HFFc6 (cell line): ENCODE measurements around the gene HTATSF1. TPM values are rescaled to one million over a fixed set of nuclear protein-coding genes. Genes with fewer than 3 reads are reported as not detected.

ENCODE experiments used
- DNase-seq: peaks from one replicate; pipeline ENCODE4 v3.0.0-alpha.2; 2018
- H3K27ac Mint-ChIP-seq: 2 replicates; pipeline ENCODE4 v1.8.0; 2020; ENCODE audit warnings: mild to moderate bottlenecking, mixed read lengths
- H3K27me3 Mint-ChIP-seq: 2 replicates; pipeline ENCODE4 v1.8.0; 2021; ENCODE audit warnings: mild to moderate bottlenecking, moderate library complexity, mixed read lengths; ENCODE audit not compliant: insufficient read depth
- H3K36me3 Mint-ChIP-seq: 2 replicates; pipeline ENCODE4 v1.8.0; 2021; ENCODE audit warnings: low read depth, mixed read lengths
- H3K4me1 Mint-ChIP-seq: 2 replicates; pipeline ENCODE4 v1.8.0; 2020; ENCODE audit warnings: low read depth, mixed read lengths
- H3K4me3 Mint-ChIP-seq: 2 replicates; pipeline ENCODE4 v1.8.0; 2020; ENCODE audit warnings: mild to moderate bottlenecking, moderate library complexity, mixed read lengths
- H3K9me3 Mint-ChIP-seq: 2 replicates; pipeline ENCODE4 v1.8.0; 2020; ENCODE audit warnings: mild to moderate bottlenecking, mixed read lengths
- total RNA-seq, 6 experiments: library from RNA; stranded (reverse); fragmentation: NEBNext Ultra II Directional; extraction: Animal tissue kit (Norgen Biotek cat#: 25700); gene quantifications; 2 replicates in 1 of 6; 3 replicates in 5 of 6; pipeline ENCODE4 v1.2.3, GENCODE V29; 2021
- TF ChIP-seq, protein P1 (sequence below): fragments of 200-600 bp; sonication (generic); IDR thresholded peaks from 2 replicates; pipeline ENCODE4 v1.5.0; 2021; ENCODE audit warnings: antibody characterized with exemption, mild to moderate bottlenecking

HTATSF1 gene
- total RNA-seq, 6 experiments from 2014 or later = 31.9 to 37.7 (median 33.0) TPM

DNA sequence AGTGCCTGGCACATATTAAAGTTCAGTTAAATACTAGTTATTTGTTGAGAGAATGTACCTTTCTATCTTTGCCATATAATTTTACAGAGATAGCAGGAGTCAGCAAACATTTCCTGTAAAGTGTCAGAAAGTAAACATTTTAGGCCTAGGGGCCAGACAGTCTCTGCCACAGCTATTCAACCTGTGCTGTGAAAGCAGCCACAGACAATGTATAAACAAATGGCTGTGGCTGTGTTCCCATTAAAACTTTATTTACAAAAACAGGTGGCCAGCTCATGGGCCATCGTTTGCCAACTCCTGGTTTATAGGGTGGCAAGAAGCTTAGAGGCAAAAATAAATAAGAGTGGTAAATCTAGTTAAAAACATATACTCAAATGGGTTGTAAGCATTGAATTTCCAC, 43.6 kb upstream of the HTATSF1 start:
- no peak overlapping the region for H3K4me3 Mint-ChIP-seq
- no peaks in the 10 kb centered on the region for H3K27me3 Mint-ChIP-seq
- no peak overlapping the region for H3K27ac Mint-ChIP-seq
- H3K36me3 Mint-ChIP-seq = no peaks in the 10 kb centered on the region
- TF ChIP-seq, protein P1, sequence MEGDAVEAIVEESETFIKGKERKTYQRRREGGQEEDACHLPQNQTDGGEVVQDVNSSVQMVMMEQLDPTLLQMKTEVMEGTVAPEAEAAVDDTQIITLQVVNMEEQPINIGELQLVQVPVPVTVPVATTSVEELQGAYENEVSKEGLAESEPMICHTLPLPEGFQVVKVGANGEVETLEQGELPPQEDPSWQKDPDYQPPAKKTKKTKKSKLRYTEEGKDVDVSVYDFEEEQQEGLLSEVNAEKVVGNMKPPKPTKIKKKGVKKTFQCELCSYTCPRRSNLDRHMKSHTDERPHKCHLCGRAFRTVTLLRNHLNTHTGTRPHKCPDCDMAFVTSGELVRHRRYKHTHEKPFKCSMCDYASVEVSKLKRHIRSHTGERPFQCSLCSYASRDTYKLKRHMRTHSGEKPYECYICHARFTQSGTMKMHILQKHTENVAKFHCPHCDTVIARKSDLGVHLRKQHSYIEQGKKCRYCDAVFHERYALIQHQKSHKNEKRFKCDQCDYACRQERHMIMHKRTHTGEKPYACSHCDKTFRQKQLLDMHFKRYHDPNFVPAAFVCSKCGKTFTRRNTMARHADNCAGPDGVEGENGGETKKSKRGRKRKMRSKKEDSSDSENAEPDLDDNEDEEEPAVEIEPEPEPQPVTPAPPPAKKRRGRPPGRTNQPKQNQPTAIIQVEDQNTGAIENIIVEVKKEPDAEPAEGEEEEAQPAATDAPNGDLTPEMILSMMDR = no peak
- DNase-seq = no peak
- no peaks in the 10 kb centered on the region for H3K9me3 Mint-ChIP-seq
- no peaks in the 10 kb centered on the region for H3K4me1 Mint-ChIP-seq

DNA sequence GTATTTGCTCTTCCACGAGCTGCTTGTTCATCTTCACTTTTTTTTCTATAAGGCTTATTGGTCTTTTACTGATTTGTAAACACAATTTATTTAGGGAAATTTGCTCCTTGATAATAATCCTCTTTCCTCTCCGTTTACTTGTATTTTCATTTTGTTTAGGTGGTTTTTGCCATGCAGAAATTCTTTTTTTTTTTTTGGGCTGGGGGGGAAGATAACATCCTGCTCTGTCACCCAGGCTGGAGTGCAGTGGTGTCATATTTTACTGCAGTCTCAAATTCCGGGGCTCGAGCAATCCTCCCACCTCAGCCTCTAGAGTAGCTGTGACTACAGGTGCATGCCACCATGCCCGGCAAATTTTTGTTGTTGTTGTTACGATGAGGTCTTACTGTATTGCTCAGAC, 41.3 kb upstream of the HTATSF1 start:
- H3K36me3 Mint-ChIP-seq = no peaks in the 10 kb centered on the region
- no peak overlapping the region for H3K4me3 Mint-ChIP-seq
- TF ChIP-seq, protein P1 = no peak
- H3K27me3 Mint-ChIP-seq = no peaks in the 10 kb centered on the region
- DNase-seq = no peak
- no peaks in the 10 kb centered on the region for H3K4me1 Mint-ChIP-seq
- H3K9me3 Mint-ChIP-seq = no peaks in the 10 kb centered on the region
- no peak overlapping the region for H3K27ac Mint-ChIP-seq

DNA sequence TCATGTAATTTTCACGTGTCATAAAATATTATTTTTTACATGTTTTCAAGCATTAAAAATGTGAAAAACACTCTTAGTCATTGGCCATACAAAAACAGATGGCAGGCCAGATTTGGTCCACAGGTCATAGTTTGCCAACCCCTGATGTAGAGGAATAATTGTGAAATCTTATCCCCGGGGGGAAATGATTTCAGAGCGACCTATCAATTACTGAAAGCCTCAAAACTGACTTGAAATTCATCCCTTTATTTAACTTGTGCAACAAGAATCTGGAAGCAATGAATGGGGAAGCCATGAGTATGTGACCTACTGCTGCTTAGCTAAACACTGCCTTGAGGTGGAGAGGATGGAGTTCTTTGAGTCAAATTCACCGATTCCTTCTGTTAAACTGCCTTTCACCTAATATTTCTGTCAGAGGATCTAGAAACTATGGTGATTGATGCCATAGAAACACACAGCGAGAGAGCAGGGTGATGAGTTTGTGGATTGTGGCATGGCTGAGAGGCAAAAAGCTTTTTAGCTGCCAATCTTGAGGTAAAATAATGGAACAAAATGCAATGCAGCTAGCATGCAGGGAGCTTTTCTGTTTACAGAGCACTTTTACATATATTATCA, 40.0 kb upstream of the HTATSF1 start:
- no peaks in the 10 kb centered on the region for H3K4me1 Mint-ChIP-seq
- DNase-seq = no peak

GRCh38 chrX:136464589-136464988, 32.8 kb upstream of the HTATSF1 start:
- Mint-ChIP-seq H3K36me3 (no peaks in the 10 kb centered on the region), H3K27ac (no peak overlapping the region), H3K4me1 (no peaks in the 10 kb centered on the region), H3K27me3 (peaks cover 4% of the 10 kb centered on the region), H3K4me3 (no peak overlapping the region), H3K9me3 (no peaks in the 10 kb centered on the region)
- no peak for DNase-seq
- TF ChIP-seq, protein P1 = no peak

More for the DNA sequence above, 40.0 kb upstream of the HTATSF1 start:
- Mint-ChIP-seq H3K27ac (no peak overlapping the region), H3K4me3 (no peak overlapping the region), H3K9me3 (no peaks in the 10 kb centered on the region), H3K27me3 (no peaks in the 10 kb centered on the region), H3K36me3 (no peaks in the 10 kb centered on the region)
- TF ChIP-seq, protein P1 = no peak

DNA sequence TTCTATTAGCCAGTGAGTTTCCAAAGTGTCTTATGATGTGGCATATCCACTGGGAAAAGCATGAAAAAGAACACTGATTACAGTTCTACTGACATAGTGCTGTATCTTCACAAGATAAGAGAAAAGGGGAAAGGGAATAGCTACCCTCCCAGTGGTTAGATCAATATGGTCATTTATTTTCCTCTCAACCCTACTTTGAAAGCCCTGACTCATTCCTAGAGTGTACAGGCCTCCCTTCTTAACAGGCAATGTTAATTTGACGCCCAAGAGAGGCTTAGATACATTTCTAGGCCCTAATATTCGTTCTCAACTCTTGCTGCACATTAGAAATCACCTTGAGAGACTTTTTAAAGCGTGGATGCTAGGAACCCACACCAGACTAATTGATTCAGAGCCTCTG, 30.1 kb upstream of the HTATSF1 start:
- no peak overlapping the region for H3K27ac Mint-ChIP-seq
- TF ChIP-seq, protein P1 = no peak

More for the DNA sequence above, 30.1 kb upstream of the HTATSF1 start:
- H3K4me3 Mint-ChIP-seq = no peak overlapping the region
- H3K9me3 Mint-ChIP-seq = no peaks in the 10 kb centered on the region
- no peak for DNase-seq
- peaks cover 6% of the 10 kb centered on the region for H3K27me3 Mint-ChIP-seq
- no peaks in the 10 kb centered on the region for H3K4me1 Mint-ChIP-seq
- H3K36me3 Mint-ChIP-seq = no peaks in the 10 kb centered on the region
